ENCODE data around the gene SETD2.

The SETD2 gene

DNA sequence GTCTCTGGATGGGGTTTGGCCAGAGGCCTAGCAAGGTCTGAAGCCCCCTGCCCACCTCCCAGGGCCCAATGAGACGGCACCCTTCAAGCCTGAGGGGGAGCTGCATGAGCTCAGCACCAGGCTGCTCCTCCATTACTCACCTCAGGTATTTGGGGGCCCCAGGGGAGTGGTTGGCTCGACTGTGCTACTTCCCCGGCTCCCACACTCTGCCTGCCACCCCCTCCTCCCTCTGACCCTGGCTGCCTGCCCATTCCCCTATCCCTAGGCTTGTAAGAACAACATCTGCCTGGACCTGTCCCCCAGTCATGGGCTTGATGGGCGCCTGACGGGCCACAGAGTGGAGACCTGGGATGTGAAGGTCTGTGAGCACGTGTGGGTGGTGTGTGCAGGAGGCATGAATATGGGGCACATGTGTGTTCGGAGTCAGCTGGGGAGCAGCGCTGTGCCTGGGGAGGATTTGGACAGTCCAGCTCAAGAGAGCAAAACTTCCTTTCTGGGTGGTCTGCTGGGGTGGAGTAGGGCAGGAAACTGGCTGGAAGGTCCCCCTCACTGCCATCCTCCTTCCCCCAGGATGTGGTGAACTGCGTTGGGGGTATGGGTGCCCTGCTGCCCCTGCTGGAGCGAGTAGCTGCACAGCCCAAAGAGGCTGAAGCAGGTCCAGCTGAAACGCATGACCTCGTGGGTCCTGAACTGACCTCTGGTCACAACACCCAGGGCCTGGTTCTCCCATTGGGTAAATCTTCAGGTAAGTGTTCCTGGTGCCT is 167.0 kb downstream of the SETD2 start:
- DNase-seq: no peak

GRCh38 chr3:46995901-46996562 is 167.9 kb downstream of the SETD2 start:
- no peak for DNase-seq

DNA sequence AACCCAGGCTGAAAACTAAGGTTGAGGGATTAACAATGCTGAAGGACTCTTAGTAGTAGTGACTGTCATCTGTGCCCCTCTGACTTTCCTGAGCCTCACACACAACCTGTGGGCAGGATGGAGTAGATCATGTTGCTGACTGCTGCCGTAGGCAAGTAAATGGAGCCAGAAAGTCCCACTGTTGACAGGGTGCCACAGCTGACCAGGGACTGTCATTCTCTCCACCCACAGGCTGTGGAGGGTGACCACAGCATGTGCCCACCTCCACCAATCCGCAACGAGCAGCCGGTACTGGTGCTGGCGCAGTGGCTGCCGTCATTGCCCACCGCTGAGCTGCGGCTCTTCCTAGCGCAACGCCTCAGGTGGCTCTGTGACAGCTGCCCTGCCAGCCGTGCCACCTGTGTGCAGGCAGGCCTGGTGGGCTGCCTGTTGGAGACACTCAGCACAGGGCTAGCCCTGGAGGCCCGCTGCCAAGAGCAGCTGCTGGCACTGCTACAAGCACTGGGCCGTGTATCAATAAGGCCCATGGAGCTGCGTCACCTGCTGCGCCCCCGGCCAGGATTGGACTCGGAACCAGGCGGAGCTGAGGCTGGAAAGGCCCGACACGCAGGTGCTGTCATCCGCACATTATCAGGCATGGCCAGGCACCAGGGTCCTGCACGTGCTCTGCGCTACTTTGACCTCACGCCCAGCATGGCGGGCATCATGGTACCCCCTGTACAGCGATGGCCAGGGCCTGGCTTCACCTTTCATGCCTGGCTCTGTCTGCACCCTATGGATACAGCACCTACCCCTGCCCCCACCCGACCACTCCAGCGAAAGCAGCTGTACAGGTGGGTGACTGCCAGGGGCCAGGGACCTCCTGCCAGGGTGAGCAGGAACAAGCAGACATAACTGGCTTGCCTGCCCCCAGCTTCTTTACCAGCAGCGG is 168.8 kb downstream of the SETD2 start:
- no peak for DNase-seq

DNA sequence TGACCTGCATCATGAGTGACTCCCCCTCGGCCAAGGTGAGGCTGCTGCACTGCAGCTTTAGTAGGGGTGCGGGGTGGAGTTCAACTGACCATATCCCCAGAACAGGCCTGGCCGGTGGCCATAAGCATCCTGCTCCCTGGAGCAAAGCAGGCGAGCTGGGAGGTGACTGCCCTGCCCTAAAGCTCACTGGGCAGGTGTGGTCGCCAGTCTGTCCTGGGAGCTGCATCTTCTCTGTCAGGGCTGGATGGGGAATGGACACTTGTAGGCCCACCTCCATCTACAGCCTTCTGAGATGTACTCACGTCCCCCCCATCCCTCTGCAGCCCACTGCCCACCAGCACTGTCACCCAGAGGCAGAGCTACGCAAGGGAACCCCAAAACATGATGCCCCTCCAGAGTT is 169.9 kb downstream of the SETD2 start:
- no peak for DNase-seq

DNA sequence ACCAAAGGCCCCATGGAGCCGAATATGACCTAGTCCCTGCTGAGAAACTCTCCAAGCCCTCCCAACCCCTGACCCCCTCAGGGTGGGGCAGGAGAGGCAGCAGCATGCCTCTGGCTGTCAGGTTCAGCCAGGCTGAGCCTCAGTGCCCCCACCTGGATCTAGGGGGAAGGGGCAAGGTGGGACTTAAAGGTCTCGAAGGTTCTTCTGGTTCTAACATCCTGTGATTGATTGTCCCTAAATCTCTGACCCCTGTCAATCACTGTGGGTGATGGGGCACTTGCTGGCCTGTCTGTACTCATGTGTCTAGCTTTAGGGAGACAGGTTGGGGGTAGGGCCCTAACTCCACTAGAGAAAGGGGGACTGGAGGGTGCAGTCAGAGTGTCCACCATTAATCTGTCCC is 170.6 kb downstream of the SETD2 start:
- no peak for DNase-seq

GRCh38 chr3:46992231-46992630 is 171.7 kb downstream of the SETD2 start:
- DNase-seq: no peak

- no peak for DNase-seq
Observed at GRCh38 chr3:46991406-46992165, 172.3 kb downstream of the SETD2 start.

DNA sequence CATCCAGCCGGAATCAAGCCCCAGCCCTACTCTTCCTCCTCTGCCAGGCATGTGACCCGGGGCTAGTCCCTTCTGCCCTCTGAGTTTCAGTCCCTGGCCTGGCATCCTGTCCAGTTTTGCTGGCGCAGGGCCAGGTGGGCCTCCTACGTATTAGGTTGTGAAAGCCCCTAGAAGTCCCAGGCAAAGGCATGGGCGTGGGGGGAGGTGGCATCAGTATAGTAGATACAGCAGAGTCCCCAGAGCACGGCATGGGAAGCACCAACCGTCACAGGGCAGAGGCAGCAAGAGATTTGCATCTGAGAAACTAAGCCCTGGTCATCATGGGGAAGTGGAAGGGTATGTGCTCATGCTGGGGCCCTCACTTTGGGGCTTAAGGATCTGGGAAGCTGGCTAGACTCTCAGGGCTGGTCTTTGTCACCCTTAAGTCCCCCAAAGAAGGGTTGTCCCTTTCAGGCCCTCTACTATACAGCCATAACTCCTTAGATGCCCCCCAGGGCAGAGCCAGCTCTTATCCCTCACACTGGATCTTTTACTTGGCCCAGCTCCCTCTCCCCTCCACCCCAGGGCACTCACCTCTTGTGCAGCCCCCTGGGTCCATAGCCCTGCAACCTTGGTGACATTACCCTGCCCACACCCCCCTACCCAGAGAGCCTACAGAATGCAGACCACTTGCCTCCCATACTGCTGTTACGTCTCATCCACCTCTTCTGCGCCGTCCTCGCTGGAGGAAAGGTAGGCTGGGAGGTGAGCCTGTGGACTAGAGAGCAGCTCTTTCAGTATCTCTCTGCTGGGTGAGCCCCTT is 173.1 kb downstream of the SETD2 start:
- DNase-seq: no peak

DNA sequence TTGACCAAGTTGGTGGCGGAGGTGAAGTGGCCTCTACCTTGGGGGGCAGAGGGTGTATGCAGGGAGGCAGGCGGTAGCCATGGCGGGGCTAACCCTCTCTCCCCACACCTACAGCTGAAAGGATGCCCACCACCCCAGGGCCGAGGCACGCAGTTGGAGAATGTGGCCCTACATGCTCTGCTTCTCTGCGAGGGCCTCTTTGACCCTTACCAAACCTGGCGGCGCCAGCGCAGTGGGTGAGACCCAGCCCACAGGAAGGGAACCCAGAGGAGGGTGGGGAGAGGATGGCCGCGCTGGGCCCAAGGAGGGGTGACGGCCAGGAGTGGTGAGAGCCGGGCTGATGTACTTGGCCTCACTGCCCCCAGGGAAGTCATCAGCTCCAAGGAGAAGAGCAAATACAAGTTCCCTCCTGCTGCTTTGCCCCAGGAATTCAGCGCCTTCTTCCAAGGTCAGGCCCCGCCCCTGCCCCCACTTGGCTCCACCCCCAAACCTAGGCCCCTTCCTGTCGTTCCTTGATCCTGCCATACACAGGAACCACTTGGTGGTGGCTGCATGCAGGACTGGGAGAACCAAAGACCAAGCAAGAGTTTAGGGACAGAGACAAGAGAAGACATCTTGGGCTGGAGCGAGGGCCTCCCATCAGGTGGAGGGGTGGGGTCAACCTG is 174.6 kb downstream of the SETD2 start:
- DNase-seq: no peak

DNA sequence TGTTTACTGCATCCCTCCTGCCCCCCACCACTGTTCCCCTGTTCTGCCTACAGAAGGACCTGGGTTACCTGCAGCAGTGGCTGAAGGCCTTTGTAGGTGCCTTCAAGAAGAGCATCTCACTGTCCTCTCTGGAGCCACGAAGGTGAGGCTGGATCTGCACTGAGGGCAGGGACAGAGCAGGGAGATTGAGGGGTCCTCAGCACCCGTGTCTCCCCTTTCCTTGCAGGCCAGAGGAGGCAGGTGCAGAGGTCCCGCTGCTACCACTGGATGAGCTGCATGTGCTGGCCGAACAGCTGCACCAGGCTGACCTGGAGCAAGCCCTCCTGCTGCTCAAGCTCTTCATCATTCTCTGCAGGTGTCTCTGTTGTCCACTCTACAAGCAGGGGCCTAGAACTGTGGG is 175.3 kb downstream of the SETD2 start:
- no peak for DNase-seq

GRCh38 chr3:46987743-46988401 is 176.0 kb downstream of the SETD2 start:
- no peak for DNase-seq

DNA sequence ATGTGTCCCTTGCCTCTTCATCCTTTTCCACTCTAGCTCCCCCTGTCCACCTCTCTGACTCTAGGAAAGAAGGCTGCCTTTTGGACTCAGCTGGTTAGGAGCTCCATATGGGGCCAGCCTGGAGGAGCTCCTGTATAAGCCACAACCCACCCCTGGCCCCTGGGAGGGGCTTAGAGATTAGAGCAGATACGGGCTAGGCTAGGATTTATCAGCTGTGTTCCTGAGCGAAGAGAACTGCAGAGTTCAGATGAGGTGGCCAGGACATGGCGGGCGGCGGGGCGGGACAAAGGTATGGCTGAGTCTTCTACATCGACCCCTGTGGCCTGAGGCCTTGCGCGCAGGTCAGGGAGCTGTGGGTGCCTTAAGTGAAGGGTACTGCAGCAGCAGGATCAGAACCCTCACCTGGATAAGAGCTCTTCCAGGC is 176.6 kb downstream of the SETD2 start:
- no peak for DNase-seq

- DNase-seq: no peak
Observed at GRCh38 chr3:46986782-46987310, 177.1 kb downstream of the SETD2 start.

GRCh38 chr3:46986055-46986730 is 177.7 kb downstream of the SETD2 start:
- DNase-seq: no peak

- DNase-seq: no peak
Observed at GRCh38 chr3:46985588-46985987, 178.3 kb downstream of the SETD2 start.

GRCh38 chr3:46984591-46985459 is 179.1 kb downstream of the SETD2 start:
- no peak for DNase-seq

- DNase-seq: no peak
Observed at GRCh38 chr3:46982546-46982945, 181.4 kb downstream of the SETD2 start.

DNA sequence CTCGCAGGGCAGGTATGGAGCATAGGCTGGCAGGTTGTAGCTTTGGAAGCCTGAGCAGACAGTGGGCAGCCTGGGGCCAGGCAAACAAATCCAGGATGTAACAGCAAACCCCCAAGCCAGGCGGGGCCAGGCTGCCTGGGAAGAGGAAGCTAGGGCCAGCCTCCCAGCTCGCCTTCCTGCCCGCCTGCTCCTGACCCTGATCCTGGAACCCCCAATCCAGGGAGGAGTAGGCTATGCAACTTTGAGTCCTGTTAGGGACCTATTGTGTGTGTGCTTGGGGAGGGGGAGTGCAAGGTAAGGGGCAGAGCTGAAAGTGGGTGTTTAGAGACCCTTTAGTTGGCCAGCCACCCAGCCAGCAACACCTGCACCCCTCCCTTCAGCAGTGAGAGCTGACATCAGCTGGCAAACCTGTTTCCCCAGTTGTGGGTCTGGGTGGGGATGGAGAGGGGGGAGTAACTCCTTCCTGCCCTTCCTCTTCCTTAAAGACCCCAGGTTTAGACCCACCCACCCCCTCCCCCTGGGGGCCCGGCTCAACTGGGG is 181.9 kb downstream of the SETD2 start:
- no peak for DNase-seq

Data from right forelimb (tissue), 1 donor.